Measurements from ENCODE around the gene GLDN. TPM values are rescaled to one million over a fixed set of nuclear protein-coding genes. Genes with fewer than 3 reads are reported as not detected.

GLDN gene
- total and polyA plus RNA-seq, 10 of the 15 experiments (the other 5 are each of a cell fraction or from before 2014, with no cell fraction given): 0.13 TPM; not detected in 9

GRCh38 chr15:51348688-51349087, 7.2 kb downstream of the GLDN start (continued):
- no peak for TF ChIP-seq E2F8 (IDR thresholded peaks at IDR 0.05; ENCODE audit: low read depth, partially characterized antibody)
- TF ChIP-seq ESRRA (IDR thresholded peaks at IDR 0.05; ENCODE audit: low read length): no peak
- no peak for TF ChIP-seq RAD21 (IDR thresholded peaks at IDR 0.05; ENCODE audit: insufficient read depth, low read depth, low read length)
- TF ChIP-seq BRCA1 (IDR thresholded peaks at IDR 0.05; ENCODE audit: low read depth, low read length): no peak
- TF ChIP-seq ZNF207 (IDR thresholded peaks at IDR 0.05; ENCODE audit: borderline replicate concordance): no peak
- TF ChIP-seq USF2 (IDR thresholded peaks at IDR 0.05; ENCODE audit: borderline replicate concordance, low read depth, low read length): no peak
- 0 out of 2 replicates have a peak, but pooled peaks have one; percentile 61 for TF ChIP-seq NBN (IDR thresholded peaks at IDR 0.05)
- TF ChIP-seq YBX1 (IDR thresholded peaks at IDR 0.05): no peak
- TF ChIP-seq SP1 (IDR thresholded peaks at IDR 0.05; ENCODE audit: low read depth, low read length): peak; percentile 50
- TF ChIP-seq HDGF (IDR thresholded peaks at IDR 0.05): no peak
- no peak for TF ChIP-seq BACH1 (IDR thresholded peaks at IDR 0.05; ENCODE audit: borderline replicate concordance)
- no peak for TF ChIP-seq HCFC1 (IDR thresholded peaks at IDR 0.05; ENCODE audit: low read length)
- 0 out of 4 replicates have a peak, but pooled peaks of 1 of the 2 experiments have one; percentile 37 for TF ChIP-seq ETV6 (conservative IDR thresholded peaks at IDR 0.05 in 1 of 2, IDR thresholded peaks at IDR 0.05 in 1 of 2; ENCODE audit: borderline replicate concordance in 1 of 2, low read depth in 1 of 2)
- no peak for TF ChIP-seq NFYA (IDR thresholded peaks at IDR 0.05; ENCODE audit: borderline replicate concordance, low read depth, low read length)
- no peak for TF ChIP-seq SREBF2 (IDR thresholded peaks at IDR 0.05; ENCODE audit: low read length)
- TF ChIP-seq ZNF622 (IDR thresholded peaks at IDR 0.05): no peak
- TF ChIP-seq SMARCA5 (IDR thresholded peaks at IDR 0.05): no peak
- peak; percentile 92 for TF ChIP-seq MTA3 (IDR thresholded peaks at IDR 0.05; ENCODE audit: borderline replicate concordance, low read length)
- TF ChIP-seq ATF3 (IDR thresholded peaks at IDR 0.05; ENCODE audit: borderline replicate concordance, extremely low read depth, low read depth, low read length): no peak
- TF ChIP-seq NR2C2 (IDR thresholded peaks at IDR 0.05; ENCODE audit: borderline replicate concordance, control insufficient read depth, insufficient read length, low read depth): no peak
- no peak for TF ChIP-seq BMI1 (IDR thresholded peaks at IDR 0.05; ENCODE audit: borderline replicate concordance)
- peak; percentile 92 for TF ChIP-seq MEF2B (IDR thresholded peaks at IDR 0.05; ENCODE audit: partially characterized antibody, poor library complexity, severe bottlenecking)
- TF ChIP-seq TAF1 (IDR thresholded peaks at IDR 0.05; ENCODE audit: borderline replicate concordance, low read depth, low read length): no peak
- TF ChIP-seq ASH2L (IDR thresholded peaks at IDR 0.05; ENCODE audit: borderline replicate concordance, low read depth): no peak
- peak in 1 of 2 experiments; percentile 63; a peak in 2 of 4 replicates for TF ChIP-seq EP300 (IDR thresholded peaks at IDR 0.05; ENCODE audit: borderline replicate concordance in 1 of 2, control insufficient read depth in 1 of 2, low read depth in 2 of 2, low read length in 2 of 2)
- peak; percentile 38 for TF ChIP-seq BCL3 (IDR thresholded peaks at IDR 0.05; ENCODE audit: borderline replicate concordance, insufficient read depth, low read depth, low read length, poor library complexity, severe bottlenecking)
- TF ChIP-seq SMAD5 (IDR thresholded peaks at IDR 0.05; ENCODE audit: low read depth): no peak
